Sigmoid colon (tissue), 7 donors: Measurements from ENCODE around the gene BMP5. TPM values are rescaled to one million over a fixed set of nuclear protein-coding genes. Genes with fewer than 3 reads are reported as not detected.

Experiments
- DNase-seq: peaks from one replicate; pipeline ENCODE4 v3.0.0-alpha.2; 2019
- H3K27ac ChIP-seq, 4 donors: fragments of 200-600 bp; sonication (generic); one replicate each; pipeline ENCODE4 v1.5.1; 2016 to 2019; ENCODE audit warnings: mild to moderate bottlenecking in 1 of 4
- H3K27me3 ChIP-seq, 3 donors: fragments of 200-600 bp; sonication (generic); one replicate each; pipeline ENCODE4 v1.5.1; 2019; ENCODE audit warnings: mild to moderate bottlenecking in 1 of 3
- H3K36me3 ChIP-seq, 4 donors: fragments of 200-600 bp; sonication (generic); one replicate each; pipeline ENCODE4 v1.5.1; 2016 to 2019
- H3K4me1 ChIP-seq, 4 donors: fragments of 200-600 bp; sonication (generic); one replicate each; pipeline ENCODE4 v1.5.1; 2017 to 2019
- H3K4me3 ChIP-seq, 4 donors: fragments of 200-600 bp; sonication (generic); one replicate each; pipeline ENCODE4 v1.5.1; 2017 to 2019; ENCODE audit warnings: mild to moderate bottlenecking in 2 of 4, moderate library complexity in 1 of 4
- H3K9me3 ChIP-seq, 4 donors: fragments of 200-600 bp in 3 of 4; sonication (generic) in 3 of 4; one replicate each; pipeline versions ENCODE4 v1.5.1 to v1.6.1; 2013 to 2019
- EP300 ChIP-seq, 4 donors: sonication (generic); formaldehyde crosslinking; IDR thresholded peaks; one replicate each; pipeline ENCODE4 v1.6.1; 2017; ENCODE audit warnings: antibody characterized with exemption in 4 of 4
- POLR2A ChIP-seq, 2 donors: fragments of 450-650 bp; IDR thresholded peaks; one replicate each; pipeline ENCODE4 v1.6.1; 2016; ENCODE audit warnings: antibody characterized with exemption in 2 of 2, mild to moderate bottlenecking in 2 of 2, moderate library complexity in 2 of 2
- POLR2AphosphoS5 ChIP-seq, 4 donors: sonication (generic); formaldehyde crosslinking; IDR thresholded peaks; one replicate each; pipeline ENCODE4 v1.6.1; 2017; ENCODE audit warnings: antibody characterized with exemption in 4 of 4
- WGBS, 2 donors: extraction: QIAGEN DNeasy Blood & Tissue Kit; methylation state at CpG; one replicate each; pipeline ENCODE4 v1.1.7; 2013; 5-methylcytosine and 5-hydroxymethylcytosine counted together
- intact Hi-C: fragments of 100-400 bp; cut with DNase I; formaldehyde crosslinking; loops from one replicate; pipeline ENCODE4 v1.15.1; 2023
- polyA plus RNA-seq, 3 donors: library from polyadenylated mRNA; stranded (reverse); fragments of 200-250 nt; gene quantifications; one replicate each; pipeline ENCODE4 v1.2.3, GENCODE V29; 2013
- total RNA-seq, 4 donors: library from RNA; depleted of rRNA; stranded (reverse); fragments of >200 nt; gene quantifications; one replicate each; pipeline ENCODE4 v1.1.0, GENCODE V29; 2016
- TF ChIP-seq, protein P1 (sequence below), 4 experiments: fragments of 450-650 bp in 3 of 4; fragments of 200-600 bp in 1 of 4; IDR thresholded peaks; one replicate each; pipeline ENCODE4 v1.5.1; 2016 to 2019; ENCODE audit warnings: antibody characterized with exemption in 4 of 4, mild to moderate bottlenecking in 3 of 4, moderate library complexity in 2 of 4
- donor health status: healthy with polysubstance abuse.
- donor health status: Bipolar disorder and iron deficiency.
- donor health status: healthy.

BMP5 gene
- total RNA-seq: under 1 TPM in 2 of 4 donors, not detected in 2; under 0.01 to 0.28 TPM
- polyA plus RNA-seq: 1 to 10 TPM in 2 of 3 donors, under 1 TPM in 1; 0.76 to 2.4 (median 2.1) TPM

DNA sequence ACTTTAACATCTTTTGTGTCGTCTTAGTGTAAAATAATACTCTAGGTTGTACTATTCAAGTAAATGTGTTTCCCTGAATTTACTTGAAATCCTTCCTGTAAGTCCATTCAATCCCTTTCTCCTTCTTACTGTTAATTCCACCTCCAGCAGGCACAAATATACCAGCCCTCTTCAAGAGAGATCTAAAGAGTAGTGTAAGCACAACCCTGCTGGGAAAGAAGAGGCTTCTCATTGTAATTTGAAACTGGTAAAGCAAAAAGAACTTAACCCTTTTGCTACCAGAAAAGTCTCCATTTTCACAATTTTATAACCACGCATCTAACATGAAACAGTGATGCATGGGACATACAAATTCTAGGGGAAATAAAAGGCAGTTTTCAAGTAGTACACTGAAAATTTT, at the start of gene BMP5:
BMP5 (minus strand) TSS at position 191 of the 400 bp plus-strand sequence. CDS start 725 bp downstream, outside the sequence.
- H3K4me1 ChIP-seq: no peaks in the 10 kb centered on the region
- H3K36me3 ChIP-seq: no peaks in the 10 kb centered on the region
- intact Hi-C loops: no loop called here
- H3K4me3 ChIP-seq: no peak within 1 kb of the TSS
- no peaks in the 10 kb centered on the region for H3K27me3 ChIP-seq
- 56 to 81% methylated on average over 2 of the region's 2 CpGs for WGBS, 2 donors
- no peak within 1 kb of the TSS for H3K27ac ChIP-seq
- no peak for DNase-seq
- no peaks in the 10 kb centered on the region for H3K9me3 ChIP-seq
- TF ChIP-seq POLR2AphosphoS5 (IDR thresholded peaks at IDR 0.05) (no peak), POLR2A (IDR thresholded peaks at IDR 0.05) (no peak), EP300 (IDR thresholded peaks at IDR 0.05) (no peak)
- TF ChIP-seq, protein P1, sequence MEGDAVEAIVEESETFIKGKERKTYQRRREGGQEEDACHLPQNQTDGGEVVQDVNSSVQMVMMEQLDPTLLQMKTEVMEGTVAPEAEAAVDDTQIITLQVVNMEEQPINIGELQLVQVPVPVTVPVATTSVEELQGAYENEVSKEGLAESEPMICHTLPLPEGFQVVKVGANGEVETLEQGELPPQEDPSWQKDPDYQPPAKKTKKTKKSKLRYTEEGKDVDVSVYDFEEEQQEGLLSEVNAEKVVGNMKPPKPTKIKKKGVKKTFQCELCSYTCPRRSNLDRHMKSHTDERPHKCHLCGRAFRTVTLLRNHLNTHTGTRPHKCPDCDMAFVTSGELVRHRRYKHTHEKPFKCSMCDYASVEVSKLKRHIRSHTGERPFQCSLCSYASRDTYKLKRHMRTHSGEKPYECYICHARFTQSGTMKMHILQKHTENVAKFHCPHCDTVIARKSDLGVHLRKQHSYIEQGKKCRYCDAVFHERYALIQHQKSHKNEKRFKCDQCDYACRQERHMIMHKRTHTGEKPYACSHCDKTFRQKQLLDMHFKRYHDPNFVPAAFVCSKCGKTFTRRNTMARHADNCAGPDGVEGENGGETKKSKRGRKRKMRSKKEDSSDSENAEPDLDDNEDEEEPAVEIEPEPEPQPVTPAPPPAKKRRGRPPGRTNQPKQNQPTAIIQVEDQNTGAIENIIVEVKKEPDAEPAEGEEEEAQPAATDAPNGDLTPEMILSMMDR (IDR thresholded peaks at IDR 0.05): no peak

DNA sequence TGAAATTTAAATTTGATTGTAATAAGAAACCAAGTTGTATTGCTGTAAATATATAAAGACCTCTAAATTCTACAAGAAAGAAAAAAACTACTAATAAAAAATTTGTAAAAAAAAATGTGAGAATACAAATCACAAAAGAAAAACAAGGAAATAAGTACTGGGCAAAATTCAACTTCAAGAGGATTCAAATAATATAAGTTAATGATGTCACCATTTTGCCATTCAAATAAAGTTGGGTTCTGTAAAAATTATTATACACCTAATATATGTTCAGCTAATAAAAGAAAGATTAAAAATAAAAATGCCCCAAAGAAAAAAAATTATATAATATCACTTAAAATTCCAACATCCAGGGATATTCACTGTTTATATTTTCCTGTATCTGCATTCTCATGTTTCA, 47.0 kb upstream of the BMP5 start:
- Histone ChIP-seq H3K9me3 (no peaks in the 10 kb centered on the region), H3K27ac (no peak overlapping the region), H3K4me1 (no peaks in the 10 kb centered on the region), H3K36me3 (no peaks in the 10 kb centered on the region), H3K27me3 (no peaks in the 10 kb centered on the region), H3K4me3 (no peak overlapping the region)
- no peak for DNase-seq
- intact Hi-C loops: no loop called here
- TF ChIP-seq EP300 (IDR thresholded peaks at IDR 0.05): no peak
- TF ChIP-seq, protein P1 (IDR thresholded peaks at IDR 0.05): no peak
- TF ChIP-seq POLR2A (IDR thresholded peaks at IDR 0.05): no peak
- TF ChIP-seq POLR2AphosphoS5 (IDR thresholded peaks at IDR 0.05): no peak

DNA sequence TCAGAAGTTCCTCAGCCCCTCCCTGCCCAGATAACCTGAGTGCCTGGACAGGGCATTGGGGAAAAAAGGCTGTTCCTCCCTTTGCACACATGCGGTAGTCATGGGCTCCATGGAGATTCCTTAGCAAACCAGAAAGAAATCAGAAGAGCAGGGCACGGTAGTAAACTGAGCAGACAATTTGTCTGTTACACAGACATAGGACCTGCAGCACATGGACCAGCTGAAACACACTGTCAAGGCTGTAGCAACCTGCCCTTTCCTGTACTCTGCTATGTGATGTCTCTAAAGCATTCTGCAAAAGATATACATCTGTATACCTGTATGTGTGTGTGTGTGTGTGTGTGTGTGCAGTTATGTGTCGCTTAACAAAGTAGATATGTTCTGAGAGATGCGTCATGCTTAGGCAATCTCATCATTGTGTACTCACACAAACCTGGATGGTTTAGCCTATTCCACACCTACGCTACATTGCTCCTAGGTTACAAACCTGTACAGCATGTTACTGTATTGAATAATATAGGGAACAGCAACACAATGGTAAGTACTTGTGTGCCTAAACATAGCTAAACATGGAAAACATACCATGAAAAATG, 44.4 kb upstream of the BMP5 start:
- intact Hi-C loops: no loop called here
- no peaks in the 10 kb centered on the region for H3K36me3 ChIP-seq

DNA sequence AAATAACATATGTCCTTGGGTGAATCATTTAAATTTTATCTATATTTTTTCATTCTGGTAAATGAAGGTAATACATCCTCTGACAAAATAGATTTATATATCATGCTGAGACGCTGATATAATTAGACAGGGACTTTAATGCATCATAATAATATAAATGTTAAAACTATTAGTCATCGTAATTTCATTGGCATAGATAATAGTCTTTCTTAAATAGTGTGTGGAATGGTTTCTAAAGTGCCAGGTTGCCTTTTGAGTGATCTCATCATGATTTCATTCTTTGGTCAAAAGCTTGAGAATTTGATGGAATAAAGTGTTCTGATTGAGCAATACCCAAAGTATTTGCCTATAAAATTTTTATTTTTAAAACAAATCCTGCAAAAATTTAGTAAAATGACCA, 43.2 kb upstream of the BMP5 start:
- H3K4me3 ChIP-seq: no peak overlapping the region

More for the DNA sequence above, 44.4 kb upstream of the BMP5 start:
- TF ChIP-seq POLR2A (IDR thresholded peaks at IDR 0.05): no peak
- no peak for TF ChIP-seq EP300 (IDR thresholded peaks at IDR 0.05)
- TF ChIP-seq POLR2AphosphoS5 (IDR thresholded peaks at IDR 0.05): no peak
- TF ChIP-seq, protein P1 (IDR thresholded peaks at IDR 0.05): no peak
- no peaks in the 10 kb centered on the region for H3K27me3 ChIP-seq
- 74 to 82% methylated on average over 5 of the region's 5 CpGs for WGBS, 2 donors
- H3K4me1 ChIP-seq: no peaks in the 10 kb centered on the region
- no peak for DNase-seq
- H3K9me3 ChIP-seq: no peaks in the 10 kb centered on the region
- H3K4me3 ChIP-seq: no peak overlapping the region
- H3K27ac ChIP-seq: no peak overlapping the region

More for the DNA sequence above, 43.2 kb upstream of the BMP5 start:
- no peaks in the 10 kb centered on the region for H3K9me3 ChIP-seq
- intact Hi-C loops: no loop called here
- TF ChIP-seq, protein P1 (IDR thresholded peaks at IDR 0.05): no peak
- TF ChIP-seq POLR2A (IDR thresholded peaks at IDR 0.05) (no peak), POLR2AphosphoS5 (IDR thresholded peaks at IDR 0.05) (no peak), EP300 (IDR thresholded peaks at IDR 0.05) (no peak)
- DNase-seq: no peak
- H3K4me1 ChIP-seq: no peaks in the 10 kb centered on the region
- H3K27ac ChIP-seq: peak overlapping the region in 1 of 4 donors; percentile 33
- 63 to 65% methylated on average over 2 of the region's 2 CpGs for WGBS, 2 donors
- no peaks in the 10 kb centered on the region for H3K27me3 ChIP-seq
- no peaks in the 10 kb centered on the region for H3K36me3 ChIP-seq
